ENCODE measurements around the gene HPS4. TPM values are rescaled to one million over a fixed set of nuclear protein-coding genes. Genes with fewer than 3 reads are reported as not detected.

The HPS4 gene
- polyA plus RNA-seq, 2 of the 4 experiments (the other 2 are of a cell fraction) = 12.7 to 30.2 TPM

- no peak for TF ChIP-seq FOSB (CRISPR knock-in tag; IDR thresholded peaks at IDR 0.05)
- TF ChIP-seq, protein P1, sequence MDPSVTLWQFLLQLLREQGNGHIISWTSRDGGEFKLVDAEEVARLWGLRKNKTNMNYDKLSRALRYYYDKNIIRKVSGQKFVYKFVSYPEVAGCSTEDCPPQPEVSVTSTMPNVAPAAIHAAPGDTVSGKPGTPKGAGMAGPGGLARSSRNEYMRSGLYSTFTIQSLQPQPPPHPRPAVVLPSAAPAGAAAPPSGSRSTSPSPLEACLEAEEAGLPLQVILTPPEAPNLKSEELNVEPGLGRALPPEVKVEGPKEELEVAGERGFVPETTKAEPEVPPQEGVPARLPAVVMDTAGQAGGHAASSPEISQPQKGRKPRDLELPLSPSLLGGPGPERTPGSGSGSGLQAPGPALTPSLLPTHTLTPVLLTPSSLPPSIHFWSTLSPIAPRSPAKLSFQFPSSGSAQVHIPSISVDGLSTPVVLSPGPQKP (IDR thresholded peaks at IDR 0.05; ENCODE audit: low read depth, low read length) = no peak
- TF ChIP-seq RNF2 (IDR thresholded peaks at IDR 0.05; ENCODE audit: borderline replicate concordance, low read depth) = no peak
Measured at GRCh38 chr22:26404851-26405421, 78.6 kb downstream of the HPS4 start (continued).

DNA sequence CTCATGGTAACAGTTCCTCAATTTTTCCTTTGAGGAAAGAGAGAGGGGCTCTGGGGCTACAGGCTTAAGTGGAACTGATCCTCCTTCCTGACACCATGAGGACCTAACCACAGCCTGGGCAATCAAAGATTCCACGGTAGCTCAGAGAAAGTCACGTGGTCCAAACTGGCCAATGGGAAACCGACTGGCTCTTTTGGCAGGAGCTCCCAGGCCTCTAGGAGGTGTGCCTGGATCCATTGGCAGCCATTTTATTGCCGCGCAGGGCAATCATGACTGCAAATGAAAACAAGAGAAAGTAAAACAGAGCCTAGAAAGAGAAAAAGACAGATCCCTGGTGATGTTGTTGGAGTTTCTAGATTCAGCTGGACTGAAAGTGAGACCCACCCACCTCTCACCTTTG is 81.9 kb downstream of the HPS4 start:
- DNase-seq (ENCODE audit: low read depth in 1 of 2, low spot score in 1 of 2) = no peak
- Histone ChIP-seq H3K4me1 (no peaks in the 10 kb centered on the region), H3K4me3 (no peak overlapping the region), H3K9me3 (no peaks in the 10 kb centered on the region), H3K27ac (no peak overlapping the region), H3K4me2 (no peak overlapping the region)
- ATAC-seq = no peak
- POLR2A ChIA-PET = no interaction called here
- WGBS (ENCODE audit: missing lambda C conversion rate) = 37% methylated on average over 5 of the region's 5 CpGs
- CTCF ChIA-PET = interaction anchor here (1.2 to 8.5 kb wide), 2 partner anchors 37 to 60 kb away, joined by 5 to 85 read pairs; no protein-coding TSS in a partner anchor
- no peak for FAIRE-seq
- no peak for TF ChIP-seq E2F6 (IDR thresholded peaks at IDR 0.05; ENCODE audit: borderline replicate concordance, low read depth)
- TF ChIP-seq USF2 (IDR thresholded peaks at IDR 0.05) = 0 out of 2 replicates have a peak, but pooled peaks have one; percentile 13

Other genes with a start within 250 kb of the HPS4 start
- gene ASPHD2, start 54.5 kb downstream of the HPS4 start, polyA plus RNA-seq (2011; rRNA removed) = 1.2 and 1.3 TPM in 2 replicates
- gene ASPHD2, start 54.5 kb downstream of the HPS4 start, polyA plus RNA-seq (2017; fragmentation: RNase III; extraction: RNeasy Plus Mini Kit Qiagen cat#74134 plus additional on column Dnase treatment) = 0.72 to 0.92 TPM (median 0.84 TPM) in 3 replicates
- 36.4 and 38.4 TPM in 2 replicates for gene SRRD, start 94 bp upstream of the HPS4 start, polyA plus RNA-seq (2011; rRNA removed)
- 13.1 to 14.2 TPM (median 14.1 TPM) in 3 replicates for gene SRRD, start 94 bp upstream of the HPS4 start, polyA plus RNA-seq (2017; fragmentation: RNase III; extraction: RNeasy Plus Mini Kit Qiagen cat#74134 plus additional on column Dnase treatment)
- 26.8 and 28.8 TPM in 2 replicates for gene TFIP11, start 28.7 kb upstream of the HPS4 start, polyA plus RNA-seq (2011; rRNA removed)
- gene TFIP11, start 28.7 kb upstream of the HPS4 start, polyA plus RNA-seq (2017; fragmentation: RNase III; extraction: RNeasy Plus Mini Kit Qiagen cat#74134 plus additional on column Dnase treatment) = 18.5 to 21.1 TPM (median 20.7 TPM) in 3 replicates
- 10.5 and 13.6 TPM in 2 replicates for gene TPST2, start 106.3 kb upstream of the HPS4 start, polyA plus RNA-seq (2011; rRNA removed)
- gene TPST2, start 106.3 kb upstream of the HPS4 start, polyA plus RNA-seq (2017; fragmentation: RNase III; extraction: RNeasy Plus Mini Kit Qiagen cat#74134 plus additional on column Dnase treatment) = 6.9 to 10.3 TPM (median 7.0 TPM) in 3 replicates
- not detected in 2 replicates for gene CRYBB1, start 134.2 kb upstream of the HPS4 start, polyA plus RNA-seq (2011; rRNA removed)
- not detected in 3 replicates for gene CRYBB1, start 134.2 kb upstream of the HPS4 start, polyA plus RNA-seq (2017; fragmentation: RNase III; extraction: RNeasy Plus Mini Kit Qiagen cat#74134 plus additional on column Dnase treatment)
- gene CRYBA4, start 138.2 kb upstream of the HPS4 start, polyA plus RNA-seq (2011; rRNA removed) = not detected in 2 replicates
- gene CRYBA4, start 138.2 kb upstream of the HPS4 start, polyA plus RNA-seq (2017; fragmentation: RNase III; extraction: RNeasy Plus Mini Kit Qiagen cat#74134 plus additional on column Dnase treatment) = not detected in 3 replicates
- gene MIAT, start 173.8 kb upstream of the HPS4 start, polyA plus RNA-seq (2011; rRNA removed) = 2.2 and 3.1 TPM in 2 replicates
- 1.1 to 2.2 TPM (median 1.5 TPM) in 3 replicates for gene MIAT, start 173.8 kb upstream of the HPS4 start, polyA plus RNA-seq (2017; fragmentation: RNase III; extraction: RNeasy Plus Mini Kit Qiagen cat#74134 plus additional on column Dnase treatment)

Measured in A549 (cell line).